AG09319 (cell line): ENCODE data around the gene GPR52.
"Not testable (repeated sequence)": the region's sequence is repeated elsewhere in the genome, so short reads cannot be mapped to it uniquely, and the experiment has no call there.

Source experiments
- DNase-seq: peaks from one replicate; pipeline ENCODE4 v3.0.0-alpha.2; 2010; ENCODE audit warnings: low read depth; ENCODE audit errors: extremely low read depth
- TF ChIP-seq, protein P1 (sequence below): IDR thresholded peaks from 2 replicates; pipeline ENCODE4 v1.5.1; 2011; ENCODE audit warnings: low read depth, mild to moderate bottlenecking, inconsistent platforms, low read length, moderate library complexity

The GPR52 gene

DNA sequence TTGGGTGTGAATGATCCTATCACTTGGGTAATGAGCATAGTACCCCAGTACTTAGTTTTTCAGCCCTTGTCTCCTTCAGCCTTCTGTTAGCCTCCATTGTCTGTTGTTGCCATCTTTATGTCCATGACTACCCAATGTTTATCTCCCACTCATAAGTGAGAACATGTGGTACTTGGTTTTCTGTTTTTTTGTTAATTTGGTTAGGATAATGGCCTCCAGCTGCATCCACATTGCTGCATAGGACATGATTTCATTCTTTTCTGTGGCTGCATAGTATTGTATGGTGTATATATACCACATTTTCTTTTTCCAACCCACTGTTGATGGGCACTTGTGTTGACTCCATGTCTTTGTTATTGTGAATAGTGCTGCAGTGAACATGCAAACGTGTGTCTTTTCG is 39.6 kb upstream of the GPR52 start:
- DNase-seq, result peak; percentile 7
- TF ChIP-seq, protein P1, sequence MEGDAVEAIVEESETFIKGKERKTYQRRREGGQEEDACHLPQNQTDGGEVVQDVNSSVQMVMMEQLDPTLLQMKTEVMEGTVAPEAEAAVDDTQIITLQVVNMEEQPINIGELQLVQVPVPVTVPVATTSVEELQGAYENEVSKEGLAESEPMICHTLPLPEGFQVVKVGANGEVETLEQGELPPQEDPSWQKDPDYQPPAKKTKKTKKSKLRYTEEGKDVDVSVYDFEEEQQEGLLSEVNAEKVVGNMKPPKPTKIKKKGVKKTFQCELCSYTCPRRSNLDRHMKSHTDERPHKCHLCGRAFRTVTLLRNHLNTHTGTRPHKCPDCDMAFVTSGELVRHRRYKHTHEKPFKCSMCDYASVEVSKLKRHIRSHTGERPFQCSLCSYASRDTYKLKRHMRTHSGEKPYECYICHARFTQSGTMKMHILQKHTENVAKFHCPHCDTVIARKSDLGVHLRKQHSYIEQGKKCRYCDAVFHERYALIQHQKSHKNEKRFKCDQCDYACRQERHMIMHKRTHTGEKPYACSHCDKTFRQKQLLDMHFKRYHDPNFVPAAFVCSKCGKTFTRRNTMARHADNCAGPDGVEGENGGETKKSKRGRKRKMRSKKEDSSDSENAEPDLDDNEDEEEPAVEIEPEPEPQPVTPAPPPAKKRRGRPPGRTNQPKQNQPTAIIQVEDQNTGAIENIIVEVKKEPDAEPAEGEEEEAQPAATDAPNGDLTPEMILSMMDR, result no peak

DNA sequence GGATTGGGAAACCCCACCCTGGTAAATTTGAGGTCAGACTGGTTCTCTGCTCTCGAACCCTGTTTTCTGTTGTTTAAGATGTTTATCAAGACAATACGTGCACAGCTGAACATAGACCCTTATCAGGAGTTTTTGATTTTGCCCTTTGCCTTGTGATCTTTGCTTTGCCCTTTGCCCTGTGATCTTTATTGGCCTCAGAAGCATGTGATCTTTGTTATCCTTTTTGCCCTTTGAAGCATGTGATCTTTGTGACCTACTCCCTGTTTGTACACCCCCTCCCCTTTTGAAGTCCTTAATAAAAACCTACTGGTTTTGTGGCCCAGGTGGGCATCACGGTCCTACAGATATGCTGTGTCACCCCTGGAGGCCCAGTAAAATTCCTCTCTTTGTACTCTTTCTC is 38.0 kb upstream of the GPR52 start:
- not testable (repeated sequence) for DNase-seq

- no peak for DNase-seq
- TF ChIP-seq, protein P1, result no peak
Observed at GRCh38 chr1:174413632-174414031, 34.1 kb upstream of the GPR52 start.

DNA sequence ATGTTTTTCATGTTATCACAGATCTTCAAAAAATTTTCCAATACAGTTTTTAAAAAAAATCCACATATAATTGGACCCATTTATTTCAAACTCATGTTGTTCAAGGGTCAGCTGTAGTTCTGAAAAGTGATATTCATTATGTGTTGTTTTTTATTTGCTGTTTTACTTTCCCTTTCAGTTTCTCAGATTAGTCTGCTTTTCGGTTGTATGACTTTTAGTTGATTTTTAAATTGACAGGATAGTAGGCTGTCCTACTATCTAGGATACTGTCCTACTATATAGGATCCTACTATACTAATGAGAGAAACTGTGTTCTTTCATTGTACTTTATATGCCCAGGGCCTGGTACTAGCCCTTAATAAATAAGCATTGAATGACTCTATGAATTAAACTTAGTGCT is 33.6 kb upstream of the GPR52 start:
- no peak for DNase-seq
- TF ChIP-seq, protein P1, result no peak

DNA sequence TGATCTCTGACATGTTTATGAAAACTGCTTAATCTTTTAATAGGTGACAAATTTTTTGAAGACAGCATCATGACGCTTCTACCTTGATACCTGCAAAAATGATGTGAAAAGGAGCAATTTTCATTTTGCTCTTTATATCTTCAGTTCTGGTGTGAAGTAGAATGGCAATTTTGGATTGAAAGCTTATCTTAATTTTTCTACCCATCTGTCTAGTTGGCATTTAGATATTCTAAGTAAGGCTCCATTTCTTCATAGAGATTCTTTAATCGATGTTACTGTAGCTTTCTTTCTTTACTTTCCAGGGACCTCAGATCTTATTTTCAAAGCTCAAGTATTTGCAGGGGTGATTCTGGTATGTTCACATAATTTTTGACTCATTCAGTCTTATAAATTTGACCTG is 32.3 kb upstream of the GPR52 start:
- DNase-seq, result no peak

GRCh38 chr1:174417921-174418320 is 29.8 kb upstream of the GPR52 start:
- TF ChIP-seq, protein P1, result no peak
- DNase-seq, result no peak

More for the DNA sequence above, 32.3 kb upstream of the GPR52 start:
- TF ChIP-seq, protein P1, result no peak

- TF ChIP-seq, protein P1, result no peak
Observed at GRCh38 chr1:174425121-174425520, 22.6 kb upstream of the GPR52 start.

GRCh38 chr1:174426153-174426552 is 21.6 kb upstream of the GPR52 start:
- TF ChIP-seq, protein P1, result no peak
- no peak for DNase-seq

More at GRCh38 chr1:174425121-174425520, 22.6 kb upstream of the GPR52 start:
- DNase-seq, result no peak
